BE2C (cell line): ENCODE measurements around the gene TREML2. TPM values are rescaled to one million over a fixed set of nuclear protein-coding genes. Genes with fewer than 3 reads are reported as not detected.
"Not testable (repeated sequence)": the region's sequence is repeated elsewhere in the genome, so short reads cannot be mapped to it uniquely, and the experiment has no call there.

Experiments used
- DNase-seq: peaks from one replicate; pipeline ENCODE4 v3.0.0-alpha.2; 2020
- H3K27me3 ChIP-seq: fragments of 250-450 bp; sonication (Bioruptor Pico); 2 replicates; pipeline ENCODE4 v1.5.1; 2020; ENCODE audit warnings: mild to moderate bottlenecking
- H3K36me3 ChIP-seq: fragments of 250-450 bp; sonication (Bioruptor Pico); 2 replicates; pipeline ENCODE4 v1.5.1; 2020; ENCODE audit warnings: mild to moderate bottlenecking
- H3K4me1 ChIP-seq: fragments of 250-450 bp; sonication (Bioruptor Pico); 2 replicates; pipeline ENCODE4 v1.5.1; 2020
- H3K4me3 ChIP-seq: 2 replicates; pipeline ENCODE4 v1.5.1; 2011; ENCODE audit warnings: low read depth, low read length
- H3K9me3 ChIP-seq: fragments of 250-450 bp; sonication (Bioruptor Pico); 2 replicates; pipeline ENCODE4 v1.5.1; 2020
- CTCF ChIP-seq: IDR thresholded peaks from 2 replicates; pipeline ENCODE4 v1.5.1; 2012; ENCODE audit warnings: mild to moderate bottlenecking, low read depth, low read length
- polyA plus RNA-seq: library from polyadenylated mRNA; unstranded; fragments of >200 nt; gene quantifications from one replicate; pipeline ENCODE4 v1.2.1, GENCODE V29; 2012; ENCODE audit warnings: low read depth, missing spikeins; ENCODE audit not compliant: insufficient read length, insufficient read depth

The TREML2 gene
- polyA plus RNA-seq, result not detected

- TF ChIP-seq CTCF, result no peak
- Histone ChIP-seq H3K9me3 (no peaks in the 10 kb centered on the region), H3K36me3 (no peaks in the 10 kb centered on the region), H3K4me3 (no peak within 1 kb of the TSS), H3K27me3 (peaks cover 5% of the 10 kb centered on the region; the same call in 1 of the 2 replicates), H3K4me1 (no peaks in the 10 kb centered on the region)
- DNase-seq, result no peak
Measured at GRCh38 chr6:41200901-41201763, at the start of gene TREML2. Gene TREML2 (minus strand): TSS chr6:41201149. CDS start chr6:41201008, 141 bp downstream.

GRCh38 chr6:41247882-41248705, 47.1 kb upstream of the TREML2 start:
- Histone ChIP-seq H3K4me1 (no peaks in the 10 kb centered on the region), H3K4me3 (no peak overlapping the region), H3K36me3 (no peaks in the 10 kb centered on the region), H3K9me3 (no peaks in the 10 kb centered on the region), H3K27me3 (peaks cover 6% of the 10 kb centered on the region; the same call in 1 of the 2 replicates)
- TF ChIP-seq CTCF, result no peak
- DNase-seq, result no peak

GRCh38 chr6:41247288-41247865, 46.4 kb upstream of the TREML2 start:
- Histone ChIP-seq H3K4me1 (no peaks in the 10 kb centered on the region), H3K27me3 (peaks cover 7% of the 10 kb centered on the region; the same call in 1 of the 2 replicates), H3K4me3 (no peak overlapping the region), H3K36me3 (no peaks in the 10 kb centered on the region), H3K9me3 (no peaks in the 10 kb centered on the region)
- no peak for DNase-seq
- TF ChIP-seq CTCF, result no peak

GRCh38 chr6:41246529-41246928, 45.6 kb upstream of the TREML2 start:
- not testable (repeated sequence) for H3K4me3 ChIP-seq, H3K27me3 ChIP-seq, H3K36me3 ChIP-seq, DNase-seq, H3K9me3 ChIP-seq, H3K4me1 ChIP-seq

GRCh38 chr6:41239467-41240159, 38.7 kb upstream of the TREML2 start:
- no peaks in the 10 kb centered on the region for H3K9me3 ChIP-seq
- no peaks in the 10 kb centered on the region for H3K4me1 ChIP-seq
- TF ChIP-seq CTCF, result no peak
- no peaks in the 10 kb centered on the region for H3K36me3 ChIP-seq
- no peak for DNase-seq
- H3K27me3 ChIP-seq, result peaks cover 55% of the 10 kb centered on the region
- no peak overlapping the region for H3K4me3 ChIP-seq

GRCh38 chr6:41237128-41237527, 36.2 kb upstream of the TREML2 start:
- TF ChIP-seq CTCF, result no peak
- no peaks in the 10 kb centered on the region for H3K36me3 ChIP-seq
- H3K4me3 ChIP-seq, result no peak overlapping the region
- H3K27me3 ChIP-seq, result peaks cover 51% of the 10 kb centered on the region
- no peaks in the 10 kb centered on the region for H3K9me3 ChIP-seq
- H3K4me1 ChIP-seq, result no peaks in the 10 kb centered on the region
- DNase-seq, result no peak
